Esophagus squamous epithelium (tissue), 5 donors: Measurements from ENCODE around the gene PIEZO1. TPM values are rescaled to one million over a fixed set of nuclear protein-coding genes. Genes with fewer than 3 reads are reported as not detected.

Experiments
- DNase-seq: peaks from one replicate; lab custom pipeline; 2025; lab: John Stamatoyannopoulos, UW
- H3K27ac ChIP-seq, 4 donors: fragments of 200-600 bp; sonication (generic); one replicate each; pipeline ENCODE4 v1.5.1; 2016 to 2019; ENCODE audit warnings: mild to moderate bottlenecking in 1 of 4
- H3K27me3 ChIP-seq, 4 donors: fragments of 200-600 bp; sonication (generic); 1 replicate in 3 of 4; 2 replicates in 1 of 4; pipeline versions ENCODE4 v1.5.1 to v1.6.0; 2017 to 2021; ENCODE audit warnings: antibody characterized with exemption in 1 of 4
- H3K36me3 ChIP-seq, 3 donors: fragments of 200-600 bp; sonication (generic); one replicate each; pipeline ENCODE4 v1.5.1; 2016 to 2019
- H3K4me1 ChIP-seq, 3 donors: fragments of 200-600 bp; sonication (generic); one replicate each; pipeline ENCODE4 v1.5.1; 2017 to 2019
- H3K4me3 ChIP-seq, 4 donors: fragments of 200-600 bp; sonication (generic); 1 replicate in 3 of 4; 2 replicates in 1 of 4; pipeline ENCODE4 v1.5.1; 2016 to 2019; ENCODE audit warnings: mild to moderate bottlenecking in 2 of 4, moderate library complexity in 1 of 4
- H3K9me3 ChIP-seq, 3 donors: fragments of 200-600 bp; sonication (generic); one replicate each; pipeline ENCODE4 v1.5.1; 2016 to 2019
- CTCF ChIP-seq, 6 experiments: fragments of 450-650 bp in 4 of 6; fragments of 200-600 bp in 2 of 6; sonication (generic) in 2 of 6; IDR thresholded peaks; one replicate each; pipeline ENCODE4 v1.5.1; 2016 to 2019; ENCODE audit warnings: antibody characterized with exemption in 6 of 6, mild to moderate bottlenecking in 4 of 6, moderate library complexity in 4 of 6
- POLR2A ChIP-seq, 4 donors: fragments of 450-650 bp; IDR thresholded peaks; one replicate each; pipeline ENCODE4 v1.6.1; 2017; ENCODE audit warnings: antibody characterized with exemption in 4 of 4, mild to moderate bottlenecking in 4 of 4, moderate library complexity in 3 of 4
- WGBS, 2 donors: methylation state at CpG; one replicate each; pipeline ENCODE4 v1.1.5; 2018; 5-methylcytosine and 5-hydroxymethylcytosine counted together
- intact Hi-C: fragments of 100-400 bp; cut with DNase I; formaldehyde crosslinking; loops from one replicate; pipeline ENCODE4 v1.15.0; 2022
- total RNA-seq, 4 donors: library from RNA; depleted of rRNA; stranded (reverse); fragments of >200 nt; gene quantifications; one replicate each; pipeline ENCODE4 v1.1.0, GENCODE V29; 2016
- donor health status: DM: yes; HTN: yes; CAD: no.

The PIEZO1 gene
- total RNA-seq, 4 donors from 2014 or later: 46.0 to 131 (median 103) TPM

DNA sequence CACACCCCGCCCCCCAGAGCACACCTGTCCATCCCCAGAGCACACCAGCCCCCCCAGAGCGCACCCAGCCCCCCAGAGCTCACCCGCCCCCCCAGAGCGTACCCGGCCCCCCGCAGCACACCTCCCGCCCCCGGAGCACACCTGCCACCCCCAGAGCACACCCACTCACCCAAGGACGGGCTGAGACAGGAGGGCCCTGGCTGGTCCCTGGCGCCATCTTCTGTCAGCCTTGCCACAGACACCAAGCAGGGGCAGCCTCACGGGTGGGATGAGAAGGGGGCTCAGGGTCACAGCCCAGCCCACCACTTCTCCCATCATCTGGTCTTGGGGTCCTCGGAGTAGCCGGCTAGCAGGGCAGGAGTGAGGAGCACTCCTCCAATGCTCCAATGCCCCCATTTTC, 31.8 kb downstream of the PIEZO1 start:
- intact Hi-C loops: no loop called here

GRCh38 chr16:88752386-88753002, 32.5 kb downstream of the PIEZO1 start:
- Histone ChIP-seq H3K9me3 (no peaks in the 10 kb centered on the region), H3K4me1 (peaks cover 17 to 43% (median 23%) of the 10 kb centered on the region in 3 donors), H3K27ac (no peak overlapping the region), H3K27me3 (no peaks in the 10 kb centered on the region), H3K4me3 (no peak overlapping the region), H3K36me3 (peaks cover 0 to 29% (median 0%) of the 10 kb centered on the region in 3 donors)
- DNase-seq: no peak
- intact Hi-C loops: no loop called here
- WGBS, 2 donors: 84 to 90% methylated on average over 7 to 12 of the region's 16 CpGs
- TF ChIP-seq CTCF (IDR thresholded peaks at IDR 0.05) (no peak), POLR2A (IDR thresholded peaks at IDR 0.05) (no peak)

More for the DNA sequence above, 31.8 kb downstream of the PIEZO1 start:
- Histone ChIP-seq H3K36me3 (peaks cover 0 to 22% (median 0%) of the 10 kb centered on the region in 3 donors), H3K9me3 (no peaks in the 10 kb centered on the region), H3K27me3 (no peaks in the 10 kb centered on the region), H3K4me3 (no peak overlapping the region), H3K4me1 (peaks cover 17 to 43% (median 21%) of the 10 kb centered on the region in 3 donors), H3K27ac (no peak overlapping the region)
- DNase-seq: no peak
- WGBS, 2 donors: 84% methylated on average over 5 of the region's 13 CpGs; no CpG with 5 or more reads in 1 of the 2 donors
- no peak for TF ChIP-seq CTCF (IDR thresholded peaks at IDR 0.05)
- TF ChIP-seq POLR2A (IDR thresholded peaks at IDR 0.05): no peak

- Histone ChIP-seq H3K36me3 (peaks cover 0 to 34% (median 0%) of the 10 kb centered on the region in 3 donors), H3K27ac (no peak overlapping the region), H3K4me3 (no peak overlapping the region), H3K9me3 (no peaks in the 10 kb centered on the region), H3K4me1 (peaks cover 21 to 53% (median 37%) of the 10 kb centered on the region in 3 donors), H3K27me3 (no peaks in the 10 kb centered on the region)
- no CpG with 5 or more reads among the region's 12 CpGs for WGBS, 2 donors
- no peak for DNase-seq
- TF ChIP-seq POLR2A (IDR thresholded peaks at IDR 0.05) (no peak), CTCF (IDR thresholded peaks at IDR 0.05) (no peak)
- intact Hi-C loops: no loop called here
These were observed 34.2 kb downstream of the PIEZO1 start for GRCh38 chr16:88750854-88751253.

DNA sequence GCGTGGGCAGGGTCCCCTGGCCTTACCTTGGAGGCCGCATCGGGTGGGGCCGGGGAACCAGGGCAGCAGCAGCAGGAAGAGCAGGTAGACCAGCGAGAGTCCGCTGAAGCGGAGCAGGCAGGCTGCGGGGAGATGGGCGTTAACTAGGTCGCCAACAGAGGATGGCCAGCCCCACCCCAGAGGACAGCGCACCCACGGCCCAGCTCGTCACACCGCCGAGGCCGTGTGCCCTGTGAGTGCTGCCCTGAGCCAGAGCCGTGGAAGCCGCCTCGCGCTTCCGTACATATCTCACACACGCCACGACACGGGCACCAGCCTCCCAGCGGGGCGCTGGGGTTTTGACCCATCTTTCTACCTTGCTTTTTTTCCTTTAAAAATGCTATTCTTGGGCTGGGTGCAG, 35.7 kb downstream of the PIEZO1 start:
- TF ChIP-seq CTCF (IDR thresholded peaks at IDR 0.05) (no peak), POLR2A (IDR thresholded peaks at IDR 0.05) (no peak)
- intact Hi-C loops: no loop called here
- WGBS, 2 donors: 89 to 95% methylated on average over 20 to 22 of the region's 26 CpGs

DNA sequence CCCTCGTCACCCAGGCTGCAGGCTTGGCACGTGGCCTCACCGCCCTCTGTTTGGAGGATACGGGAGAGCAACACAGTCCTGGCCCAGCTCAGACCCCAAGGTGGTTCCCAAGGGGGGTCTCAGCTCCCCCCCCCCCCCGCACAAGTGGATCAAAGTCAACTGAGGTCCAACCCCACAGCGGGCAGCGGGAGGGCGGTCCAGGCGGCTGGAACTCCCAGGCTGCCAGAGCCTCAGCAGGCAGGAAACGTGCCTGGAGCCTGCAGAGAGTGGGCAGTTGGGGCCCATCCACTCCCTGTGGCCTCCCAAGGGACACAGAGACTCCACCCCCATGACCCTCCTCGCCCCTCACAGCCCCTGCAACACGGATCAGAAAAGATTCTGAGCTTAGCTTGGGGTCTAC, 36.7 kb downstream of the PIEZO1 start:
- Histone ChIP-seq H3K9me3 (no peaks in the 10 kb centered on the region), H3K36me3 (peaks cover 0 to 34% (median 0%) of the 10 kb centered on the region in 3 donors), H3K27me3 (no peaks in the 10 kb centered on the region), H3K27ac (no peak overlapping the region), H3K4me3 (no peak overlapping the region), H3K4me1 (peaks cover 20 to 53% (median 40%) of the 10 kb centered on the region in 3 donors)
- TF ChIP-seq POLR2A (IDR thresholded peaks at IDR 0.05) (no peak), CTCF (IDR thresholded peaks at IDR 0.05) (no peak)
- DNase-seq: no peak
- intact Hi-C loops: no loop called here
- 60 to 95% methylated on average over 1 to 4 of the region's 12 CpGs for WGBS, 2 donors

More for the DNA sequence above, 35.7 kb downstream of the PIEZO1 start:
- Histone ChIP-seq H3K4me3 (no peak overlapping the region), H3K27ac (no peak overlapping the region), H3K36me3 (peaks cover 0 to 34% (median 0%) of the 10 kb centered on the region in 3 donors), H3K4me1 (peaks cover 19 to 53% (median 33%) of the 10 kb centered on the region in 3 donors), H3K27me3 (no peaks in the 10 kb centered on the region), H3K9me3 (no peaks in the 10 kb centered on the region)
- DNase-seq: no peak
